Sciatic nerve (tissue), 2 donors: ENCODE results near the gene TBC1D4. TPM values are rescaled to one million over a fixed set of nuclear protein-coding genes. Genes with fewer than 3 reads are reported as not detected.

Source experiments
- ATAC-seq: fragments of 200-7000 bp; cut with Tn5 transposase; one replicate; pipeline ENCODE4 v1.9.1; 2020; ENCODE audit warnings: mild to moderate bottlenecking, moderate library complexity
- DNase-seq: peaks from one replicate; pipeline ENCODE4 v3.0.0-alpha.2; 2020; ENCODE audit warnings: low spot score
- intact Hi-C: fragments of 100-400 bp; cut with DNase I; formaldehyde crosslinking; loops from one replicate; pipeline ENCODE4 v1.14.2; 2022
- total RNA-seq: library from RNA; stranded (reverse); fragmentation: NEBNext Ultra II Directional; extraction: Animal tissue kit (Norgen Biotek cat#: 25700); gene quantifications from one replicate; pipeline ENCODE4 v1.2.1, GENCODE V29; 2021
- donor health status: DM: no; HTN: no; CAD: no.
- donor health status: DM: no; HTN: no; CAD: no.

The TBC1D4 gene
- total RNA-seq, 1 donor from 2014 or later = 19.6 TPM

- intact Hi-C loops = no loop called here
- ATAC-seq (no peak), DNase-seq (no peak)
Observed at GRCh38 chr13:75430436-75431209, 51.3 kb downstream of the TBC1D4 start.

- intact Hi-C loops = no loop called here
- ATAC-seq (no peak), DNase-seq (no peak)
Observed at GRCh38 chr13:75426421-75426820, 55.5 kb downstream of the TBC1D4 start.

- intact Hi-C loops = no loop called here
- DNase-seq (no peak), ATAC-seq (no peak)
Observed at GRCh38 chr13:75425216-75426009, 56.6 kb downstream of the TBC1D4 start.

- ATAC-seq (no peak), DNase-seq (no peak)
- intact Hi-C loops = no loop called here
Observed at GRCh38 chr13:75423946-75424345, 58.0 kb downstream of the TBC1D4 start.

- intact Hi-C loops = no loop called here
- ATAC-seq = peak; percentile 74
- no peak for DNase-seq
Observed at GRCh38 chr13:75422028-75422427, 59.9 kb downstream of the TBC1D4 start.

- intact Hi-C loops = no loop called here
- ATAC-seq (no peak), DNase-seq (no peak)
Observed at GRCh38 chr13:75421133-75421532, 60.8 kb downstream of the TBC1D4 start.

GRCh38 chr13:75419656-75420055, 62.3 kb downstream of the TBC1D4 start:
- DNase-seq = no peak
- intact Hi-C loops = no loop called here
- ATAC-seq = no peak

- intact Hi-C loops = no loop called here
- DNase-seq (no peak), ATAC-seq (peak; percentile 57)
Observed at GRCh38 chr13:75418997-75419396, 63.0 kb downstream of the TBC1D4 start.

- intact Hi-C loops = no loop called here
- ATAC-seq (no peak), DNase-seq (no peak)
Observed at GRCh38 chr13:75418186-75418843, 63.7 kb downstream of the TBC1D4 start.

- ATAC-seq (no peak), DNase-seq (no peak)
- intact Hi-C loops = no loop called here
Observed at GRCh38 chr13:75417656-75418055, 64.3 kb downstream of the TBC1D4 start.

GRCh38 chr13:75417012-75417384, 65.0 kb downstream of the TBC1D4 start:
- DNase-seq = no peak
- no peak for ATAC-seq

GRCh38 chr13:75416327-75417011, 65.5 kb downstream of the TBC1D4 start:
- intact Hi-C loops = no loop called here
- DNase-seq (no peak), ATAC-seq (no peak)

More at GRCh38 chr13:75417012-75417384, 65.0 kb downstream of the TBC1D4 start:
- intact Hi-C loops = no loop called here

- intact Hi-C loops = no loop called here
Observed at GRCh38 chr13:75415694-75416093, 66.3 kb downstream of the TBC1D4 start.

GRCh38 chr13:75415171-75415570, 66.8 kb downstream of the TBC1D4 start:
- DNase-seq (no peak), ATAC-seq (no peak)
- intact Hi-C loops = no loop called here

More at GRCh38 chr13:75415694-75416093, 66.3 kb downstream of the TBC1D4 start:
- no peak for DNase-seq
- ATAC-seq = peak; percentile 78

- no peak for DNase-seq
- ATAC-seq = no peak
- intact Hi-C loops = no loop called here
Observed at GRCh38 chr13:75414036-75414827, 67.7 kb downstream of the TBC1D4 start.

GRCh38 chr13:75411924-75412537, 69.9 kb downstream of the TBC1D4 start:
- ATAC-seq (no peak), DNase-seq (no peak)
- intact Hi-C loops = no loop called here

- no peak for DNase-seq
- no peak for ATAC-seq
- intact Hi-C loops = no loop called here
Observed at GRCh38 chr13:75410207-75410606, 71.8 kb downstream of the TBC1D4 start.

- ATAC-seq (no peak), DNase-seq (no peak)
- intact Hi-C loops = no loop called here
Observed at GRCh38 chr13:75407998-75408397, 74.0 kb downstream of the TBC1D4 start.
